DOHH2 (cell line): ENCODE results near the gene TCERG1.

Experiments
- H3F3A ChIP-seq: fragments of 200-600 bp; sonication (generic), shearing (Covaris generic); 2 replicates; pipeline ENCODE4 v1.6.0; 2016; ENCODE audit warnings: antibody characterized with exemption, mild to moderate bottlenecking; ENCODE audit not compliant: control insufficient read depth, insufficient read depth
- H3K27ac ChIP-seq: fragments of 200-600 bp; sonication (generic); 2 replicates; pipeline ENCODE4 v1.5.1; 2014; ENCODE audit warnings: low read depth, mild to moderate bottlenecking, low read length, moderate library complexity
- H3K27me3 ChIP-seq: fragments of 200-600 bp; sonication (generic); 2 replicates; pipeline ENCODE4 v1.6.1; 2014; ENCODE audit warnings: mild to moderate bottlenecking, low read length, mixed read lengths; ENCODE audit not compliant: control insufficient read depth
- H3K36me3 ChIP-seq: fragments of 200-600 bp; sonication (generic); 2 replicates; pipeline ENCODE4 v1.6.1; 2014; ENCODE audit warnings: mild to moderate bottlenecking, low read length, moderate library complexity, mixed read lengths; ENCODE audit not compliant: control insufficient read depth
- H3K4me1 ChIP-seq: fragments of 200-600 bp; sonication (generic); 2 replicates; pipeline ENCODE4 v1.6.1; 2014; ENCODE audit warnings: mild to moderate bottlenecking, low read length, mixed read lengths; ENCODE audit not compliant: control insufficient read depth
- H3K4me2 ChIP-seq: fragments of 200-600 bp; sonication (generic); 2 replicates; pipeline ENCODE4 v1.6.0; 2014; ENCODE audit warnings: mild to moderate bottlenecking, low read length, moderate library complexity
- H3K4me3 ChIP-seq: fragments of 200-600 bp; sonication (generic); 2 replicates; pipeline ENCODE4 v1.5.1; 2014; ENCODE audit warnings: mild to moderate bottlenecking, low read length, mixed read lengths
- H3K79me2 ChIP-seq: fragments of 200-600 bp; sonication (generic); 2 replicates; pipeline ENCODE4 v1.6.1; 2014; ENCODE audit warnings: mild to moderate bottlenecking, low read length, mixed read lengths; ENCODE audit not compliant: control insufficient read depth
- H3K9me2 ChIP-seq: fragments of 200-600 bp; sonication (generic); replicated peaks from 2 replicates; pipeline ENCODE4 v1.6.1; 2014; ENCODE audit warnings: mild to moderate bottlenecking, low read length, mixed read lengths; ENCODE audit not compliant: control insufficient read depth
- H3K9me3 ChIP-seq: fragments of 200-600 bp; sonication (generic); 2 replicates; pipeline ENCODE4 v1.6.1; 2014; ENCODE audit warnings: antibody characterized with exemption, low read length, mixed read lengths; ENCODE audit not compliant: control insufficient read depth, insufficient read depth
- H4K20me1 ChIP-seq: fragments of 200-600 bp; sonication (generic); 2 replicates; pipeline ENCODE4 v1.6.0; 2014; ENCODE audit warnings: low read depth, mild to moderate bottlenecking, antibody characterized with exemption, low read length, moderate library complexity; ENCODE audit not compliant: control insufficient read depth, insufficient read depth
- EZH2phosphoT487 ChIP-seq: fragments of 200-600 bp; sonication (generic); IDR thresholded peaks from 2 replicates; pipeline ENCODE4 v1.6.1; 2017; ENCODE audit warnings: borderline replicate concordance, mild to moderate bottlenecking, antibody characterized with exemption, low read length, moderate library complexity, mixed read lengths
- TF ChIP-seq, protein P1 (sequence below): fragments of 200-600 bp; sonication (generic); IDR thresholded peaks from one replicate; pipeline ENCODE4 v1.5.1; 2014; ENCODE audit warnings: antibody characterized with exemption, mild to moderate bottlenecking, low read depth, low read length; ENCODE audit not compliant: poor library complexity, severe bottlenecking

The TCERG1 gene

DNA sequence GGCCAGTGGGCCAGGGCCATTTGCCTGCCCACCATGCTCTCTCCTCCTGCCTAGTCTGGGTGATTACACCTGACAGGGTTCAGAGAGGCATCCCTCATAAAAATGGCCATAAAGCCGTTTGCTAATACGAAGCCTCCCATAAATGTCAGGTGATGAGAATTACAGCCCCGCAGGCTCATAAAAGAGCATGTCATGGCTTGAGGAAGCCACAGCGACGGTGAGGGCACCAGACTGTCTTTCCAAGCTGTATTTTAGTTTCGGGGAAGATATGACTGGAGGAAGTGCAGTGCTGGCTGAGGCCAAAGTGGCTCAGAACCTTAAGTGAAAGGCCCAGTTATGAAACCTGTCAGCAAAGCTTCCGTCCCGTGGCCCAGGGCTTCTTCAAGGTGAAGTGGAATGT, 18.5 kb upstream of the TCERG1 start:
- TF ChIP-seq, protein P1, sequence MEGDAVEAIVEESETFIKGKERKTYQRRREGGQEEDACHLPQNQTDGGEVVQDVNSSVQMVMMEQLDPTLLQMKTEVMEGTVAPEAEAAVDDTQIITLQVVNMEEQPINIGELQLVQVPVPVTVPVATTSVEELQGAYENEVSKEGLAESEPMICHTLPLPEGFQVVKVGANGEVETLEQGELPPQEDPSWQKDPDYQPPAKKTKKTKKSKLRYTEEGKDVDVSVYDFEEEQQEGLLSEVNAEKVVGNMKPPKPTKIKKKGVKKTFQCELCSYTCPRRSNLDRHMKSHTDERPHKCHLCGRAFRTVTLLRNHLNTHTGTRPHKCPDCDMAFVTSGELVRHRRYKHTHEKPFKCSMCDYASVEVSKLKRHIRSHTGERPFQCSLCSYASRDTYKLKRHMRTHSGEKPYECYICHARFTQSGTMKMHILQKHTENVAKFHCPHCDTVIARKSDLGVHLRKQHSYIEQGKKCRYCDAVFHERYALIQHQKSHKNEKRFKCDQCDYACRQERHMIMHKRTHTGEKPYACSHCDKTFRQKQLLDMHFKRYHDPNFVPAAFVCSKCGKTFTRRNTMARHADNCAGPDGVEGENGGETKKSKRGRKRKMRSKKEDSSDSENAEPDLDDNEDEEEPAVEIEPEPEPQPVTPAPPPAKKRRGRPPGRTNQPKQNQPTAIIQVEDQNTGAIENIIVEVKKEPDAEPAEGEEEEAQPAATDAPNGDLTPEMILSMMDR: no peak
- no peak for TF ChIP-seq EZH2phosphoT487
- Histone ChIP-seq H3K79me2 (no peaks in the 10 kb centered on the region), H3K36me3 (no peaks in the 10 kb centered on the region), H3K9me3 (no peaks in the 10 kb centered on the region), H4K20me1 (no peaks in the 10 kb centered on the region), H3K4me2 (no peak overlapping the region), H3F3A (no peaks in the 10 kb centered on the region), H3K27ac (no peak overlapping the region), H3K4me3 (no peak overlapping the region), H3K4me1 (peaks cover 15% of the 10 kb centered on the region), H3K9me2 (no peaks in the 10 kb centered on the region), H3K27me3 (peaks cover 2% of the 10 kb centered on the region; the same call in 1 of the 2 replicates)

DNA sequence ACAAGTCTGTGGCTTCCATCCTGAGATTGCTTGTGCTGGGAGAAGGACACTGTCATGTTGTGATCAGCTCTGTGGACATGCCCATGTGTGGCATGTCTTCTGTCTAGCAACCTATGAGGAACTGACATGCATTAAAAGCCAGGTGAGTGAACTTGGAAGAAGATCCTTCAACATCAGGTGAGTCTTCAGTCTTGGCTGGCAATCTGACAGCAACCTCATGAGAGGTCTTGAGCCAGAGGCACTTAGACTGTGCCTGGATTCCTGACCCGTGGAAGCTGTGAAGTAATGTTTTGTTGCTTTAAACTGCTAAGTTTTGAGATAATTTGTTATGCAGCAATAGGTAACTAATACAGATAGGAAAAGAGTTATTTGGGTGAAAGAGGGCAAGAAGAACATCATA, 6.8 kb upstream of the TCERG1 start:
- no peak overlapping the region for H3K4me2 ChIP-seq
- TF ChIP-seq, protein P1: no peak
- no peak for TF ChIP-seq EZH2phosphoT487
- H3K79me2 ChIP-seq: no peaks in the 10 kb centered on the region
- no peaks in the 10 kb centered on the region for H3K36me3 ChIP-seq
- no peak overlapping the region for H3K4me3 ChIP-seq
- H3K9me2 ChIP-seq: no peaks in the 10 kb centered on the region
- H3K4me1 ChIP-seq: no peaks in the 10 kb centered on the region
- no peak overlapping the region for H3K27ac ChIP-seq
- H4K20me1 ChIP-seq: no peaks in the 10 kb centered on the region
- peaks cover 17% of the 10 kb centered on the region for H3K27me3 ChIP-seq
- H3K9me3 ChIP-seq: no peaks in the 10 kb centered on the region
- no peaks in the 10 kb centered on the region for H3F3A ChIP-seq

DNA sequence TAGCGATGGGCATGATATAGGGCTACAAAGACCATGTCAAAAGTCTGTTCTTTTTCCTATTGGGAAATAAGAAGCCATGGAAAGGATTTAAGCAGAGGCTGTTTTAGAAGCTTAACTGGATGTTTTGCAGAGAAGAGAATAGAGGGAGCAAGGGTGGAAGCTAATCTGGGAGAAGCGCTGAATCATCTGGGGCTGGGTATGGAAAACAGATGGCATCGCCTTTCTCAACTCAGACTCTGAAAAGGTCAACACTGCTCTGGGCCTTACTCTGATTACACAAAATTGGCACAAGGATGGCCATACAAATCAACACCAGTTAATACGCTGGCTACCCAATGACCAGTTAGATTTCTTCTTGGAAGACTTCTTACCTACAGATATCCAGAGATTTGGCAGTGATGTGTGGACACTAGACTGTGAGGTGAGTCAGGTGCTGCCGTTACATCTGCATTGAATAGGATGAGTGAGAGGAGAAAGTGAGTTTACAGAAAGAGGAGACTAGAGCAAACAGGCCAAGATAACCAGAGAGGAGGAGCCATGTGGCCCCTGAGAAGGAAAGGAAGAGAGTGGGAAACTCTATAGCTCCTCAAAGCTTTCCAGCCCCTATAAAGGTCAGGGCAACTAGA, 6.2 kb upstream of the TCERG1 start:
- Histone ChIP-seq H3K4me3 (no peak overlapping the region), H3K4me1 (no peaks in the 10 kb centered on the region), H4K20me1 (no peaks in the 10 kb centered on the region), H3K4me2 (no peak overlapping the region), H3K27ac (no peak overlapping the region), H3K9me3 (peaks cover 1% of the 10 kb centered on the region; the same call in 1 of the 2 replicates), H3K79me2 (no peaks in the 10 kb centered on the region), H3F3A (no peaks in the 10 kb centered on the region), H3K36me3 (no peaks in the 10 kb centered on the region), H3K9me2 (no peaks in the 10 kb centered on the region), H3K27me3 (peaks cover 17% of the 10 kb centered on the region)
- no peak for TF ChIP-seq EZH2phosphoT487
- TF ChIP-seq, protein P1: no peak
